Testis (tissue), 3 donors: ENCODE data around the gene GRID1. TPM values are rescaled to one million over a fixed set of nuclear protein-coding genes. Genes with fewer than 3 reads are reported as not detected.

Experiments
- DNase-seq: peaks from one replicate; pipeline ENCODE4 v3.0.0-alpha.2; 2019
- H3K27ac ChIP-seq, 2 donors: fragments of 200-600 bp; sonication (generic); one replicate each; pipeline ENCODE4 v1.5.1; 2019
- H3K27me3 ChIP-seq: fragments of 200-600 bp; sonication (generic); one replicate; pipeline ENCODE4 v1.5.1; 2019
- H3K36me3 ChIP-seq: fragments of 200-600 bp; sonication (generic); one replicate; pipeline ENCODE4 v1.5.1; 2017; ENCODE audit warnings: low read depth; ENCODE audit errors: missing control alignments
- H3K4me1 ChIP-seq: fragments of 200-600 bp; sonication (generic); one replicate; pipeline ENCODE4 v1.5.1; 2019
- H3K4me3 ChIP-seq, 2 donors: fragments of 200-600 bp; sonication (generic); one replicate each; pipeline ENCODE4 v1.5.1; 2017 to 2019
- H3K9me3 ChIP-seq: fragments of 200-600 bp; sonication (generic); one replicate; pipeline ENCODE4 v1.5.1; 2017
- POLR2A ChIP-seq: fragments of 450-650 bp; IDR thresholded peaks from one replicate; pipeline ENCODE4 v1.6.1; 2017; ENCODE audit warnings: antibody characterized with exemption, mild to moderate bottlenecking, moderate library complexity
- WGBS, 2 donors: methylation state at CpG; one replicate each; pipeline ENCODE4 v1.1.5; 2018; 5-methylcytosine and 5-hydroxymethylcytosine counted together
- intact Hi-C: fragments of 100-400 bp; cut with DNase I; formaldehyde crosslinking; loops from one replicate; pipeline ENCODE4 v1.15.1; 2023; ENCODE audit warnings: low total_unique reads
- polyA plus RNA-seq: library from polyadenylated mRNA; stranded (reverse); fragments of 350-450 nt; fragmentation: Illumina TruSeq; extraction: RNeasy Lipid Tissue Mini Kit (QIAGEN cat#74804); gene quantifications from one replicate; pipeline ENCODE4 v1.2.3, GENCODE V29; 2014; ENCODE audit warnings: low read depth, low replicate concordance; ENCODE audit not compliant: insufficient read depth
- total RNA-seq, 2 donors: library from RNA; depleted of rRNA; stranded (reverse); fragments of >200 nt; gene quantifications; one replicate each; pipeline ENCODE4 v1.2.3, GENCODE V29; 2016
- TF ChIP-seq, protein P1 (sequence below), 3 experiments: fragments of 450-650 bp in 2 of 3; fragments of 200-600 bp in 1 of 3; sonication (generic) in 1 of 3; IDR thresholded peaks; one replicate each; pipeline ENCODE4 v1.5.1; 2016 to 2019; ENCODE audit warnings: antibody characterized with exemption in 3 of 3, mild to moderate bottlenecking in 2 of 3, moderate library complexity in 1 of 3

GRID1 gene
- total and polyA plus RNA-seq, 3 donors from 2014 or later: 7.4 to 16.7 (median 8.1) TPM

DNA sequence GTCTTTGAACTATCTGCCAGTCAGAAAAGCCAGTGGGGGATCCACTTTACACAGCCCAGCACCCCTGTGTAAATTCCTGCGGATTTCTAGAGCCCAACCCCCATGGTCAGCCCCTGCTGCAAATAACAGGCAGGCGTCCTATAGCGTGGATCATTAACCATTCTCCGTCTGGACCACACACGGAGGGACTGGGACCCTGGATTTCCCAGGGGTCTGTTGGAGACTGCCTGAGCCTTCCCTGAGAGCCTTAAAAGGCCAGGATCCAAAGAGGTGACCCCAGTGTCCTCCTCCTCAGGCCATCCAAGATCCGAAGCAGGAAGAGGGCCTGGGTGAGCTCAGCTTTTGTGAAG is 11.2 kb upstream of the GRID1 start:
- intact Hi-C loops: no loop called here
- peak; percentile 11 for DNase-seq
- no peak for TF ChIP-seq POLR2A
- TF ChIP-seq, protein P1, sequence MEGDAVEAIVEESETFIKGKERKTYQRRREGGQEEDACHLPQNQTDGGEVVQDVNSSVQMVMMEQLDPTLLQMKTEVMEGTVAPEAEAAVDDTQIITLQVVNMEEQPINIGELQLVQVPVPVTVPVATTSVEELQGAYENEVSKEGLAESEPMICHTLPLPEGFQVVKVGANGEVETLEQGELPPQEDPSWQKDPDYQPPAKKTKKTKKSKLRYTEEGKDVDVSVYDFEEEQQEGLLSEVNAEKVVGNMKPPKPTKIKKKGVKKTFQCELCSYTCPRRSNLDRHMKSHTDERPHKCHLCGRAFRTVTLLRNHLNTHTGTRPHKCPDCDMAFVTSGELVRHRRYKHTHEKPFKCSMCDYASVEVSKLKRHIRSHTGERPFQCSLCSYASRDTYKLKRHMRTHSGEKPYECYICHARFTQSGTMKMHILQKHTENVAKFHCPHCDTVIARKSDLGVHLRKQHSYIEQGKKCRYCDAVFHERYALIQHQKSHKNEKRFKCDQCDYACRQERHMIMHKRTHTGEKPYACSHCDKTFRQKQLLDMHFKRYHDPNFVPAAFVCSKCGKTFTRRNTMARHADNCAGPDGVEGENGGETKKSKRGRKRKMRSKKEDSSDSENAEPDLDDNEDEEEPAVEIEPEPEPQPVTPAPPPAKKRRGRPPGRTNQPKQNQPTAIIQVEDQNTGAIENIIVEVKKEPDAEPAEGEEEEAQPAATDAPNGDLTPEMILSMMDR (IDR thresholded peaks at IDR 0.05): no peak
- peaks cover 4% of the 10 kb centered on the region for H3K4me1 ChIP-seq
- no peaks in the 10 kb centered on the region for H3K9me3 ChIP-seq
- H3K36me3 ChIP-seq: no peaks in the 10 kb centered on the region
- H3K27me3 ChIP-seq: no peaks in the 10 kb centered on the region
- H3K4me3 ChIP-seq: no peak overlapping the region
- H3K27ac ChIP-seq: no peak overlapping the region
- 20 to 25% methylated on average over 5 to 6 of the region's 6 CpGs for WGBS, 2 donors

DNA sequence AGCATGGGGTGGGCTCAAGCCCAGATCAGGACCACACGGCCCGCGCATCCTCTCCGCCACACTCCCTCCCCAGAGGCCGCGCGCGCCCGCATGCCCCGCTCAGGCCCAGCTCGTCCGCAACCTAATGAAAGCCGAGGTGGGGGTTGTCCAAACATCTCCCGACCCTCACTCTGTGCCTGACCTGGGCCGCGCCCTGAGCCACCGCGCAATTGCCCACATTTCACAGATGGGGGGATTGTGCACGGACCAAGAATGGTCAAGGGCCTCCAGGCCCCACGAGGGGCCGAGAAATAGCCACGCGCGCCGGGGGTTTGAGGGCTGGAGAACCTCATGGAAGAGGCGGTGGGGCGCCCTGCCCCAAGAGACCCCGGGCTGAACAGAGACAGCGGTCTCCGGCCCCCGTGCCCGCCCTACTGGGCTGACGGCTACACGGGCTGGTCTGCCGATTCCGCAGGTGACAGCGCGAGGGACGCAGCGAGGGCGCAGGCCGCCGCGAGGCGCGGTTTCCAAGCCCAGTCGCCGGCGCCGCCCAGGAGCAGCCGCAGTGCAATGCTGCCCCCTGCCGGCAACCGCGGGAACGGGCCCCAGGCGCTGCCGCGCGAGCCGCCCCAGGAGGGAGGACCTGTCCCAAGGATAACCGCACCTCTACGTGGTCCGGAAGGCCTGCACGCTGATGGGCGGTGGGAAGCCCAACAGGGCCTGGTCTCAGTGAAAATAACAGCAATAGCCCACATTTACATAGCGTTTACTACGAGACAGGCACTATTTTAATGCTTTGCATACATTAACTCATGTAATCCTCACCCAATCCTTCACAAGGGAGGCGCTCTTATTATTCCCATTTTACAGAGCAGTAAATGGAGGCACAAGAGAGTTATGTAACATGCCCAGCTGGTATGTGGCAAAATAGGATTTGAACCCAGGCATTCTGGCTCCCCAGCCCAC is 10.5 kb upstream of the GRID1 start:
- Histone ChIP-seq H3K4me3 (peak overlapping the region; percentile 36 to 56), H3K36me3 (no peaks in the 10 kb centered on the region), H3K27ac (no peak overlapping the region), H3K27me3 (no peaks in the 10 kb centered on the region), H3K4me1 (peaks cover 4% of the 10 kb centered on the region), H3K9me3 (no peaks in the 10 kb centered on the region)
- intact Hi-C loops: no loop called here
- no peak for TF ChIP-seq POLR2A
- TF ChIP-seq, protein P1 (IDR thresholded peaks at IDR 0.05): peak; percentile 98 to 99 (median 98)
- 16 to 28% methylated on average over 8 to 68 of the region's 68 CpGs for WGBS, 2 donors
- peak; percentile 85 for DNase-seq

DNA sequence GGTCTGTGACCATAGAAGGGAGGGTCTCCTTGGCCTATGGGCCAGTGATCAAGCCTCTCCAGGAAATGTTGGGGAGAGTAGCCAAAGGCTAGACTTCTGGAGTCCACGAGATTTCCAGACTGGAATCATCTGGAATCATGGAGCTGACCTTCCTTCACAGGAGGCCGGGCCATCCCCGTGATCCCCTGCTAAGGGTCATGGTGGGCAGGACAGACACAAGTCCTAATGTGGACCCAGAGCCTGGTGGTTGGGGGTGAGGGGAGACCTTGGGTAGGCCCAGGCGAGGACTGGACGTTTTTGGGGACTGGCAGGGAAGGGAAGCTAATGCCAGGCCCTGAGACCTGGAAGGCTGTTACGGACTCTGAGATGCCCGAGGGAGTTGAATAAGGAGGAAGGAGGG is 9.8 kb upstream of the GRID1 start:
- Histone ChIP-seq H3K4me1 (peaks cover 4% of the 10 kb centered on the region), H3K4me3 (peak overlapping the region; percentile 36 to 56), H3K36me3 (no peaks in the 10 kb centered on the region), H3K9me3 (no peaks in the 10 kb centered on the region), H3K27ac (no peak overlapping the region), H3K27me3 (no peaks in the 10 kb centered on the region)
- TF ChIP-seq, protein P1 (IDR thresholded peaks at IDR 0.05): no peak
- no peak for TF ChIP-seq POLR2A
- intact Hi-C loops: no loop called here
- WGBS, 2 donors: 49 to 77% methylated on average over 7 of the region's 7 CpGs
- DNase-seq: peak; percentile 12

DNA sequence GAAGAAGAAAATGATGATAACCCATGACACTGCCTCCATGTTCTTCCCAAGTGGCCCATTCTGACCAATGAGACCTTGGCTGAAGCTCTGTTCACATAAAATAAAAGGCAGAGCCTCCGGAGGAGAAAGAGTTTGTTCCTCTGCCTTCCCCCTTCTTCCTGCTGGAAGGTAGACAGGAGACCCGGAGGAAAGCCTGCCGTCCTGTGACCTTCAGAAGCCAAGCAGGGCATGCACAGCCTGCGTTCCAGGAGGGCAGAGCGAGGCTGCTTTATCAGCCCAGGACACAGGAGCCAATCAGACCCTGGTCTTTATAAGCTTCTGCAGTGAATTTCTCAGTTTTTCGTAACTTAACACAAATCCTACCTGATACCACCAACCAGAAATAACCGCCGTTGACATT is 8.6 kb upstream of the GRID1 start:
- DNase-seq: peak; percentile 17
- no peaks in the 10 kb centered on the region for H3K9me3 ChIP-seq
- no peaks in the 10 kb centered on the region for H3K36me3 ChIP-seq
- intact Hi-C loops: no loop called here
- no peak overlapping the region for H3K4me3 ChIP-seq
- no peaks in the 10 kb centered on the region for H3K27me3 ChIP-seq
- H3K4me1 ChIP-seq: peaks cover 4% of the 10 kb centered on the region
- no peak overlapping the region for H3K27ac ChIP-seq
- 66 to 76% methylated on average over 8 of the region's 8 CpGs for WGBS, 2 donors
- no peak for TF ChIP-seq POLR2A
- TF ChIP-seq, protein P1 (IDR thresholded peaks at IDR 0.05): no peak
